GM18505 (cell line): ENCODE measurements around the gene WDR18.

Experiments used
- ATAC-seq: cut with Tn5 transposase; IDR thresholded peaks from one replicate; pipeline ENCODE4 v1.9.1; 2021; ENCODE audit not compliant: unreplicated experiment
- POLR2A ChIP-seq: IDR thresholded peaks from 4 replicates; pipeline ENCODE4 v1.6.1; 2011; ENCODE audit warnings: borderline replicate concordance; ENCODE audit not compliant: insufficient read depth, insufficient read length; ENCODE audit errors: extremely low read depth

WDR18 gene, protein sequence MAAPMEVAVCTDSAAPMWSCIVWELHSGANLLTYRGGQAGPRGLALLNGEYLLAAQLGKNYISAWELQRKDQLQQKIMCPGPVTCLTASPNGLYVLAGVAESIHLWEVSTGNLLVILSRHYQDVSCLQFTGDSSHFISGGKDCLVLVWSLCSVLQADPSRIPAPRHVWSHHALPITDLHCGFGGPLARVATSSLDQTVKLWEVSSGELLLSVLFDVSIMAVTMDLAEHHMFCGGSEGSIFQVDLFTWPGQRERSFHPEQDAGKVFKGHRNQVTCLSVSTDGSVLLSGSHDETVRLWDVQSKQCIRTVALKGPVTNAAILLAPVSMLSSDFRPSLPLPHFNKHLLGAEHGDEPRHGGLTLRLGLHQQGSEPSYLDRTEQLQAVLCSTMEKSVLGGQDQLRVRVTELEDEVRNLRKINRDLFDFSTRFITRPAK

DNA sequence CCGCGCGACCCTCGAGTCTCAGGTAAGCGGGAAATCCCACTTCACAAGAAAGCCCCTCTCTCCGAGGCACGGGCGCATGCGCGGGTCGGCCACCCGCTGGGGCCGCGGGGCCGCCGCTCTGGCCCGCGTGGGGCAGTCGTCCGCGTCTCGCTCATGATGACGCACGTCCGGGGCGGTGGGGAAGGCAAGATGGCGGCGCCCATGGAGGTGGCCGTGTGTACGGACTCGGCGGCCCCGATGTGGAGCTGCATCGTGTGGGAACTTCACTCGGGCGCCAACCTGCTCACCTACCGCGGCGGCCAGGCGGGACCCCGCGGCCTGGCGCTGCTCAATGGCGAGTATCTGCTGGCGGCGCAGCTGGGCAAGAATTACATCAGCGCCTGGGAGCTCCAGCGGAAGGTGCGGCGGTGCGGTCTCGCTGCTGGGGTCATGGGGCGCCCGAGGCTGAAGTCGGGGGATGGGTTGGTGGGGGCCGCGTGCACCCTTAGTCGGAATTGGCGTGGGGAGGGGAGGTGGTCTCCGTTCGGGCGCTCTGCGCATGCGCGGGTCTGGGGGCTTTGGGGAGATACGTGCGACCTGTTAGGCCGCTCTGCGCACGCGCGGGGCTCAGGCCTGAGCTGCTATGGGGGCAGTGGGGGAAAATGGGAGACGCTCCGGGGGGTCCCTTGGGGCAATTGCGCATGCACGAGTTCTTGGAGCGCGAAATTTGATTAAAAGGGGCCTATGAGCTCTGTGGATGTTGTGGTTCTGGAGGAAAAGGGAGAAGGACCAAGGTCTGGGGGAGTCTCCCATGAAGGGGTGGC lies at the start of gene WDR18:
WDR18 (plus strand) TSS at position 181 of the 803 bp plus-strand sequence; CDS start at position 190, 9 bp downstream.
- TF ChIP-seq POLR2A = peak; percentile 68
- peak; percentile 74 for ATAC-seq

DNA sequence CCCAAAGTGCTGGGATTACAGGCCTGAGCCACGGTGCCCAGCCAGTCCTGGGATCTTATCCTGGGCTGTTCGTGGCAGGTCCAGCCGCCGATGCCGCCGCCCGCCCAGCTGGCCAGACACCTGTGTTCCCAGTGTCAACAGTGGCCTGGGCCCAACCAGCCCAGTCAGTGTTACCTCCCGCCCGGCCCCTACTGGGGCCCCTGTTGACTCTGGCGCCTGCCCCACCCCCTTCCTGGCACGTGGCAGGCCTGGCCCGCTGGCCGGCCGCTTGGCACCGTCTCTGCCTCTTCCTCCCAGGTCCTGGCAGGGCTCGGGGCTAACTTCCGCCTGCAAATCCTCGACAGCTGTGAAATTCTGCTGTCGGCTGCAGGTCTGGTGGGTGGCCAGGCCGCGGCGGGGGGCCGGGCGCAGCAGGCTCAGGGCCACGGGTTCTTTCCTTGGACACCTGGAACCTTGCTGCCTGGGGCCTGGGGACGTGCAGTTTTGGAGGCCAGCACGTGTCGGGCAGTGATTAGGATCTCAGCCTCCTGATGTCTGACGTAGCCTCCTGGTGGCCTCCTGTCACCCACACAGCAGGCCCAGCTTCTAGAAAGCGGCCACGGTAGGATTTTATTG lies 49.2 kb upstream of the WDR18 start:
- ATAC-seq = no peak
- TF ChIP-seq POLR2A = no peak

DNA sequence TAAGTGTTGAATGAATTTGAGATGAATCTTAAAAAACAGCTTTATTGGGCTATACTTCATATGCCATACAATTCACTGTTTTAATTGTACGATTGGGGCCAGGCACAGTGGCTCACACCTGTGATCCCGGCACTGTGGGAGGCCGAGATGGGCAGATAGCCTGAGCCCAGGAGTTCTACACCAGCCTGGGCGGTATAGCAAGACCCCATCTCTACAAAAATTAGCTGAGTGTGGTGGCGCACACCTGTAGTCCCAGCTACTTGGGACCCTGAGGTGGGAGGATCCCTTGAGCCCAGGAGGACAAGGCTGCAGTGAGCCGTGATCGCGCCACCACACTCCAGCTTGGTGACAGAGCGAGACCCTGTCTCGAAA lies 48.0 kb upstream of the WDR18 start:
- TF ChIP-seq POLR2A = no peak
- ATAC-seq = no peak

DNA sequence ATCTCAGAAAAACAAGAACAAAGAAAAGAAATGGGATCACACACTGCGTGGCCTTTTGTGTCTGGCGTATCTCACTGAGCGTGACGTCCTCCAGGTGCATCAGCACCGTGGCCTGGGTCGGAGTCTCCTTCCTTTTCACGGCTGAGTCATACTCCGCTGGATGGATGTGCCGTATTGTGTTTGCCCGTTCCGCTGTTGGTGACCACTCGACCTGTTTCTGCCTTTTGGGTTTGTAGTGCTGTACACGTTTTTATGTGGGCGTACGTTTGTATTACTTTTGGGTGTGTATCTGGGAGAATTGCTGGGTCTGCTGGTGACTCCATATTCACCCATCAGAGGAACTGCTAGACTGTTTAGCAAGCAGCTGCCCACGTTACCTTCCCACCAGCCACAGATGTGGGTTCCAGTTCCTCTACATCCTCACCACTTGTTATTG lies 46.9 kb upstream of the WDR18 start:
- ATAC-seq = no peak
- TF ChIP-seq POLR2A = no peak

DNA sequence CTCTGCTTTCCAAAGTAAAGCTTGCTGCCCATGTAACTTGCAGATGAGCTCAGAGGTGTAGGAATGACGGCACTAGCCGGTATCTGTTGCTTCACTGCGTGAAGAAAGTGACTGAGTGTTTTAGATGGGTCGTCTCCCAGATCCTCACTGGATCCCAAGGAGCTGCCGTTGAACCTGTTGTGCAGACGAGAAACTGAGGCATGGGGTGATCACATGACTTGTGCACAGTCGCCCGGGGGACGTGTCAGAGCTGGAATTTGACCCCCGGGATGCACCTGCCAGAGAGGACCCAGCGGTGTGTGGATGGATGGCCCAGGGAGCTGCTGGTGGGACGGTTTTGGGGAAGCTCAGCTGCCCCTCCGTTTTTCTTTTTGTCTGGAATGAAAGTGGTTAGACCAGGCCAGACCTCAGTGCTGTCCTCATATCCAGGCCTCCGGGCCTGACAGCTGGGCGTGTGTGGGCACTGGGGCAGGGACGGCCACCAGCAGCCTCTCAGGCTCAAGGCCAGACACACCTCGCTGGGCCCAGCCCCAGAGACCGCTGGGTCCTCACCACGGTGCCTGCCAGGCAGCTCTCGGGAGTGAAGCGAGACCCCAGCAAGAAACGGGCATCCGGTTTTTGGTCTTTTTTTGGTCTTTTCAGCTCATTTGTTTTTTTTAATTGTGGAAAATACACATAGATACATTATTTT lies 45.8 kb upstream of the WDR18 start:
- no peak for ATAC-seq
- TF ChIP-seq POLR2A = no peak

DNA sequence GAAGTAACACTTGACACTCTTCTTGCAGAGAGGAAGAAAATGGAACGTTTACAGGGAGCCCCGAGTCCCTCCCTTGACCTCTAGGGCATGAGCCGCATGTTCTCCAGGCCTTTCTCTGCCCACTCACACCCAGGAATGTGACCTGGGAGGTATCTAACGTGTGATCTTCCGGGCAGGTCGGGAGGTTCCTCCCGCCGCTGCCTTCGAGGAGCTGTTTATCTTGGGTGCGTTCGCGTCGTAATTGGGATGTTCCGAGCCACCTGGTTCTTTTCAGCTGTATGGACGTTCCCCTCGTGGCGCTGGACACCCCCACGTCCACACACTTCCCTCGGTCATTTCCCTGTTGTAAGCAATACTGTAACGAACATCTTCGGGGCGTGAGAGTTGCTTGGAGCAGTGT lies 44.7 kb upstream of the WDR18 start:
- no peak for TF ChIP-seq POLR2A
- ATAC-seq = no peak

DNA sequence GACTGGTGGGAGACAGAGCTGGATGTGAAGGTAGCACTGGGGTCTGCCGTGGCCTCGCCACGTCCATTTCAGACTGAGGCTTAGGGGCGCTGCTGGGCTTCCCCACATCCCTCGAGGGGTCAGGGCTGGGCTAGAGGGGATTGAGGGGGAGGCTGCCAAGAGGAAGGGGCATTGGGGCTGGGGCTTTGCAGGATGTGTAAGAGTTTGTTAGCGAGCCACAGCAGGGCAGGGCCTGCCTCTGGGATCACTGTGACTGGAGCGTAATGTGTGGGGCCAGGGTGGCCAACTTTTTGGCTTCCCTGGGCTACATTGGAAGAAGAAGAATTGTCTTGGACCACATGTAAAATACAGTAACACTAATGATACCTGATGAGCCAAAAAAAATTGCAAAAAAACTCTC lies 44.2 kb upstream of the WDR18 start:
- no peak for ATAC-seq
- TF ChIP-seq POLR2A = no peak

DNA sequence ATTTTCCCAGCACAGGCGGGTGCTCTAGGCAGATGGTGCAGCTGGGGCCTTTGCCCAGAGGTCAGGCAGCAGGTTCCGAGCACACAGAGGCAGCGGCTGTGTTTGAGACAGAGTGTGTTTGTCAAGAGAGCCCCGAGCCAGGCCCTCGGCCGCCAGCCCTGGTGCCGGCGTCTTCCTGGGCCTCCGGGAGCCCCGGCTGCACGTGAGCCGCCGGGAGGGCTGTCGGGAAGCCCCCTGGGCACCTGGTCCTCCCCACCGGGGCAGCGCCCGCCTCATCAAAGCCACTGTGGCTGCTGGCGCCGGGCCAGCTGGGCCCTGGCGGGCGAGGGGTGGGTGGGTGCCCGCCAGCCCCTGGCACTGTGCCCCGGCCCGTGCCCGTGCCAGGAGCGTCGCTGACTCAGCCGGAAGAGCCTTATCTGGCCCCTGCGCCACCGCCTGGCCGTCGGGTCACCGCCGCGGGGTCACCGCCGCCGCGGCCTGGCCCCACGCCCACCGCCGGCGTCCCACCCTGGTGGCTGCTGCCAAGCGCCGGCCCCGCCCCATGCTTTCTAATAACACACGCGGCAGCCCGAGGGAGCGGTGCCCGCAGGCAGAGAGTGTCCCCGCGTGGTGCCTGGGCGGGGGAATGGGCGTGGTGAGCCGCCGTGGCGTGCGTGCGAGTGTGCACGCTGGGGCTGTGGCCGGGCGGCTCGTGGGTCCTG lies 43.4 kb upstream of the WDR18 start:
- ATAC-seq = peak; percentile 41
- no peak for TF ChIP-seq POLR2A

DNA sequence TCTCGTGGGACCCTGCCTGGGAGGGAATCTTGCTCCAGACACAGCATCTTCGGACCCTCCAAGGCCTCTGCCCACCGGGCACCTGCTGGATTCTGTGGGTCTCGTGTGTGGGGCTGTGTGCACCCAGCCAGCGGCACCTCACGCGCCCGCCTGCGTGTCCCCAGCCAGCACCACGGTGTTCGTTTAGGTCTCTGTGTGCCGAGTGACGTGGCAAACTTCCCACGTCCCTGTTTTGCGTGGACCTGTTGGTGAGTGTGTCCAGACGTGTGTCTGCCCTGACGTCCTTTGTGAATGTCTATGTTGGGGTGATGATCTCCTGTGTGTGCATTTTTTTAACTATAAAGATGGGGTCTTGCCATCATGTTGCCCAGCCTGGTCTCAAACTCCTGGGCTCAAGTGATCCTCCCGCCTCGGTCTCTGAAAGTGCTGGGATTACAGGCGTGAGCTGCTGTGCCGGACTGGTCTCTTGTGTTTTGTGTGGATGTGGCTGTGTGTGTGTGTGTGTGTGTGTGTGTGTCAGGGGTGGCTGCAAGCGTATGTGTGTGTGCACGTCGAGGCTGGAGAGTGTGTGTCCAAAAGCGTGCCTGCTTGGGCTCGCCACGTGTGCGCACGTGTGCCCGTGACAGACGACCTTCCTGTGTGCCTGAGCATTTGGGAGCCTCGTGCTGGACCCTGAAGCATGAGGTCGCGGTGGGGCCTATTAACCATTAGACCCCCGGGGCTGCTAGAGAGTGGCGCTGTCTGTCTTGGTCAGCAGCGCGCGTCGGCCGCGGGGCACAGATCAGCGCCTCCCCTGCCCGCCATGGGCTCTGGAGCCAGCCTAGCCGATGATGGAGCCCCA lies 42.6 kb upstream of the WDR18 start:
- TF ChIP-seq POLR2A = peak; percentile 7
- ATAC-seq = no peak

DNA sequence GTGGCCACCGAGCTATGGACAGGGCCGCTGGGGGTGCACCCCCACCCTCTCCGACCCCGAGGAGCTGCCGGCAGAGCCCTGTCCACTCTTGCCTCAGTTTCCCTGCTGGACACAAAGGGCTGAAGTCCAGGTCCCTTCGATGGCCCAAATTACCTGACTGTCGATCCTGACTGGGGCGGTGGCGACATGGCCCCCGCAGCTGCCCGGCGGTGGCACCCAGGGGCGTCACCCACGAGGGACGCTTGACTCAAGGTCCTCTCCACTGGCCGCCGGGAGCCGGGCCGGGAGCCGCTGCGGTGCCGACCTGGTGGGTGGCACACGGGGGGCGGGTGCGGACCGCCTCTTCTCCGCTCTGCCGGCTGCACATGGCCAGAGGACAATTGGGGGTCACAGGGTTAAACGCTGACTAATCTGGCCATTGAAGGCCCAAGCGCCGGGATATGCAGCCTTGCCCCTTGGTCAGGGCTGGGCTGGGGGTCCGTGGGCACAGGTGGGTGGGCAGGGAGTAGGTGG lies 42.0 kb upstream of the WDR18 start:
- no peak for ATAC-seq
- no peak for TF ChIP-seq POLR2A

DNA sequence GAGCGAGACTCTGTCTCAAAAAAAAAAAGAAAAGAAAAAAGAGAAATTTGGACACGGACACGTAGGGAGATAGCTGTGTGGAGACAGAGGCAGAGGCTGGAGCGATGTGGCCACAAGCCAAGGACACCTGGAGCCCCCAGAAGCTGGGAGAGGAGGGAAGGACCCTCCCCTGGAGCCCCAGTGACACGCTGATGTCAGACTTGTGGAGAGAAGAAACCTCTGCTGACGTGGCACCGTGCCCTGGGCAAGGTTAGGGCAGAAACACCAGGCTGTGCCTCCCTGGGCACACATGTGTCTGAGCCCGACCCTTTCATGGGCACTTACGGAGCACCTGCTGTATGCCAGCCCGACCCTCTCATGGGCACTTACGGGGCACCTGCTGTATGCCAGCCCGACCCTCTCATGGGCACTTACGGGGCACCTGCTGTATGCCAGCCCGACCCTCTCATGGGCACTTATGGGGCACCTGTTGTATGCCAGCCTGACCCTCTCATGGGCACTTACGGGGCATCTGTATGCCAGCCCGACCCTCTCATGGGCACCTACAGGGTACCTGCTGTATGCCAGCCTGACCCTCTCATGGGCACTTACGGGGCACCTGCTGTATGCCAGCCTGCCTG lies 40.5 kb upstream of the WDR18 start:
- ATAC-seq = no peak

More for the DNA sequence above, 40.5 kb upstream of the WDR18 start:
- TF ChIP-seq POLR2A = no peak
